Choroid plexus epithelial cell (primary cell): ENCODE results near the gene ANTKMT.

ENCODE experiments used
- DNase-seq: peaks from one replicate; pipeline ENCODE4 v3.0.0-alpha.2; 2010; ENCODE audit warnings: low read depth
- H3K4me3 ChIP-seq: 2 replicates; pipeline ENCODE4 v1.5.1; 2011; ENCODE audit warnings: low read depth, mild to moderate bottlenecking, control low read depth, low read length, moderate library complexity
- TF ChIP-seq, protein P1 (sequence below): conservative IDR thresholded peaks from 2 replicates; pipeline ENCODE4 v1.5.1; 2011; ENCODE audit warnings: low read depth, mild to moderate bottlenecking, control low read depth, inconsistent platforms, low read length, moderate library complexity

Gene ANTKMT

DNA sequence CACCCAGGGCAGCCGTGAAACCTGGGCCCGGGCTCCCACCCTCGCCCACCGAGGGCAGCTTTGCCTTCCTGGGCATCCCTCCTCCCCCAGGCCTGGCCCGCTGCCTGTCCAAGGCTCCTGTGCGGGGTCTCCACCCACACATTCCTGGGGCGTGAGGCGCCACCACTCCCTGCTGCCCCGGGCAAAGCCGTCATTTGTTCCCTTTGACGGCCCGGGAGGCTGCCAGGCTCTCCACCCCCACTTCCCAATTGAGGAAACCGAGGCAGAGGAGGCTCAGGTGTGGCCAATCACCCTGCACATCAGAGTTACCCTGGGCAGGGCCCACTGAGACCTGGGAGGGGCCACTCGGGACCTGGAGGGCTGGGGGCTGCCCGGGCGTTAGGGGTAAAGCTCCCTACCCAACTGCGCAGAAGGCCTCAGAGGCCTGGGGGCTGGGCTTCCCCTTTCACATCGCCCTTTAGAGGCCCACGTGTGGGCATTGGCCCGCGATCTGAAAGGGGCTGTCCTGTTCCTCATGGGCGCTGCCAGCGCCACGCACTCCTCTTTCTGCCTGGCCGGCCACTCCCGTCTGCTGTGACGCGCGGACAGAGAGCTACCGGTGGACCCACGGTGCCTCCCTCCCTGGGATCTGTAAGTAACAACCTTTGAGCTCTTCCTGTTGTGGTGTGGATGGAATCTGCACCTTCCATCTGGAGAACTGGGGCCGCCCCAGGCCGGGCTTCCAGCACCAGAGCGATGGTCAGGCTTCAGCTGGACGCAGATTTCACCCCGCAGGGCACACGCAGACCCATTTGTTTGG lies 39.8 kb downstream of the ANTKMT start, which contains the start of gene MSLN:
MSLN (plus strand) TSS at position 190 of the 799 bp plus-strand sequence. CDS start 1,947 bp downstream, outside the sequence.
- DNase-seq: no peak
- TF ChIP-seq, protein P1, sequence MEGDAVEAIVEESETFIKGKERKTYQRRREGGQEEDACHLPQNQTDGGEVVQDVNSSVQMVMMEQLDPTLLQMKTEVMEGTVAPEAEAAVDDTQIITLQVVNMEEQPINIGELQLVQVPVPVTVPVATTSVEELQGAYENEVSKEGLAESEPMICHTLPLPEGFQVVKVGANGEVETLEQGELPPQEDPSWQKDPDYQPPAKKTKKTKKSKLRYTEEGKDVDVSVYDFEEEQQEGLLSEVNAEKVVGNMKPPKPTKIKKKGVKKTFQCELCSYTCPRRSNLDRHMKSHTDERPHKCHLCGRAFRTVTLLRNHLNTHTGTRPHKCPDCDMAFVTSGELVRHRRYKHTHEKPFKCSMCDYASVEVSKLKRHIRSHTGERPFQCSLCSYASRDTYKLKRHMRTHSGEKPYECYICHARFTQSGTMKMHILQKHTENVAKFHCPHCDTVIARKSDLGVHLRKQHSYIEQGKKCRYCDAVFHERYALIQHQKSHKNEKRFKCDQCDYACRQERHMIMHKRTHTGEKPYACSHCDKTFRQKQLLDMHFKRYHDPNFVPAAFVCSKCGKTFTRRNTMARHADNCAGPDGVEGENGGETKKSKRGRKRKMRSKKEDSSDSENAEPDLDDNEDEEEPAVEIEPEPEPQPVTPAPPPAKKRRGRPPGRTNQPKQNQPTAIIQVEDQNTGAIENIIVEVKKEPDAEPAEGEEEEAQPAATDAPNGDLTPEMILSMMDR: no peak
- no peak within 1 kb of the TSS for H3K4me3 ChIP-seq

DNA sequence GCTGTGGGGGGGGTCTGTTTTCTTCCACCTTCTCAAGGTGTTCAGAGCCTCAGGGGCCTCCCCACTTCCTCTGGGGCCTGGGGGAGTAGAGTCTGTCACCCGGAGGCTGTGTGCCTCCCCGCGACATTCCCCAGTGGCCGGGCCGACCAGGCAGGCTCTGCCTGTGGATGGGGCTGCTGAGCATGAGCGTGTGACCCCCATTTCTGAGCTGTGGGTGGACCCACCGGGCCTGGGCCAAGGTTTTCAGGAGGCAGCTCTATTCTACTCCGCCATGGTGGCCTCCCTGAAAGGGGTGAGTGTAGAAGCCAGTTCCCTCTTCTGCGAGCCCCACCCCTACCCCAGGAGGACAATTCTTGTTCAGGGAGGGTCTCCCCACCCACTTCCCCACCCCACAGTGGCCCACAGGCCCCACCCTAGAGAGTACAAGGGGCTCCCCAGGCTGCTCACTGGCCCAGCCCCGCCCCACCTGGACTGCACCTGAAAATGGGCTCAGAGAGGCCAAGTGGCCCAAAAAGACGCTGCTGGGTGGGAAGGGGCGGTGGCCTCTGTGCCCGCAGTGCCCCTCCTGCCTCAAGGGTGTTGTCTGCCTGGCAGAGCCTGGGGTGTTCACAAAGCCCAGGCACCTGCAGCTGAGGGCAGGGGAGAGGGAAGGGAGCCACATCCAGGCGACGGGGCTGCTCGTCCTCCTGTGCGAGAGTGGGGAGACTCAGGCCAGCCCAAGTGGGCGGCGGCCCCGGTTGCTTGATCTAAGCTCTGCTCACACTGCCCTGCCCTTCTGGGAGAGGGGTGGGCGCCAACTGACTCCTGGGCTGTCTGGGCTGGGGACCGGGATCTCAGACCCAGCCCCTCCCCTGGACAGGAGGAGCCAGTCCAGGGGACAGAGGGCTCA lies 40.9 kb downstream of the ANTKMT start:
- no peak for DNase-seq
- TF ChIP-seq, protein P1: no peak
- no peak overlapping the region for H3K4me3 ChIP-seq

DNA sequence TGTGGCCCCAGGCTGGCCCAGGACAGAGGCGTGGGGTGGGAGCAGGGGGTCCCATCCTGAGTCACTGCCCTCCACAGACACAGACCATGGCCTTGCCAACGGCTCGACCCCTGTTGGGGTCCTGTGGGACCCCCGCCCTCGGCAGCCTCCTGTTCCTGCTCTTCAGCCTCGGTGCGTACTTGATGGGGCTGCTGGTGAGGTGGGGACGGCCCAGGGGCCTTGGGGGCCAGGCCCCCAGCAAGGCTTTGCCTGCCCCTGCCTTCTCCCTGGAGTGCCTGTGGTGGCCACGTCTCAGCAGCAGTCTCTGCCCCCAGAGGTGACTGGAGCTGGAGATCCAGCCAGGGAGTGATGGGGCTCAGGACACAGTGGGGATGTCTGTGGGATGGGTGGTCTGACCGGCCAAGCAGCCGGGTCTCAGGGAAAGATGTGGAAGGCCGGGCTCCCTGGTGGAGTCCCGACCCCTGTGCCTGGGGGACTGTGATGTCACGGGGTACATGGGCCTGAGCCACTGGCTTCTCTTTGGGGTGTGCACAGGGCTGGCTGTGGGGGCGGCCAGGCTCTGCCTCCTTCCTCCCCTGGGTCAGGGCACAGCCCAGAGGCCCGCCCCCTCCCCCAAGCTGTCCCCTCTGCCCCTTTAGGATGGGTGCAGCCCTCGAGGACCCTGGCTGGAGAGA lies 41.8 kb downstream of the ANTKMT start:
- H3K4me3 ChIP-seq: no peak overlapping the region
- no peak for DNase-seq
- TF ChIP-seq, protein P1: no peak

DNA sequence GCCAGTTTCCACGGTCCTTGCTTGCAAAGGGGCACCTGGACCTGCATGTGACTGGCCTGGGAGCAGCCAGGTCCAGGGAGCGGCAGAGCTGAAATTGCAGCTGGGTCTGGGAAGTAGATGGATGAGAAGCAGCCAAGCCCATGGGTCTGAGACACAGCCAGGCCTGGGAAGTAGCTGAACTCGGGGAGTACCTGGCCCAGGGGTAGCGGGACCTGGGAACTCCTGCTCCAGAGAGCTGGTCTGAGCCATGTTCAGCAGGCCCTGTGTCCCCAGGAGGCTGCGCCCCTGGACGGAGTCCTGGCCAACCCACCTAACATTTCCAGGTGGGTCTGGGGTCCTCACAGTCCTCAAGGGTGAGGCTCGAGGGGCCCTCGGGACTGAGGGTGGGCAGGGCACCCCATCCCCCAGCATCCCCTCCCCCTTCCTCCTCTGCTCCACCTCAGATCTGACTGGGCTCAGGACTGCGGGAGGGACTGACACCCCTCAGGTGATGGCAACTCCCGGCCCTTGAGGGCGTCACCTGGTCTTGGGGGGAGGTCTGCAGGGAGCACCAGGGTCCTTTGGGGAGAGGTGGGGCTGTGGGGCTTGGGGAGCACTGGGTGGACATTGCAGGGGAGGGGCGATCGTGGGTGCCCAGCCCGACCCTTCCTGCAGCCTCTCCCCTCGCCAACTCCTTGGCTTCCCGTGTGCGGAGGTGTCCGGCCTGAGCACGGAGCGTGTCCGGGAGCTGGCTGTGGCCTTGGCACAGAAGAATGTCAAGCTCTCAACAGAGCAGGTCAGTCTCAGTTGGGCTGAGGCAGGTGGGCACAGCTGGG lies 42.6 kb downstream of the ANTKMT start:
- TF ChIP-seq, protein P1: no peak

DNA sequence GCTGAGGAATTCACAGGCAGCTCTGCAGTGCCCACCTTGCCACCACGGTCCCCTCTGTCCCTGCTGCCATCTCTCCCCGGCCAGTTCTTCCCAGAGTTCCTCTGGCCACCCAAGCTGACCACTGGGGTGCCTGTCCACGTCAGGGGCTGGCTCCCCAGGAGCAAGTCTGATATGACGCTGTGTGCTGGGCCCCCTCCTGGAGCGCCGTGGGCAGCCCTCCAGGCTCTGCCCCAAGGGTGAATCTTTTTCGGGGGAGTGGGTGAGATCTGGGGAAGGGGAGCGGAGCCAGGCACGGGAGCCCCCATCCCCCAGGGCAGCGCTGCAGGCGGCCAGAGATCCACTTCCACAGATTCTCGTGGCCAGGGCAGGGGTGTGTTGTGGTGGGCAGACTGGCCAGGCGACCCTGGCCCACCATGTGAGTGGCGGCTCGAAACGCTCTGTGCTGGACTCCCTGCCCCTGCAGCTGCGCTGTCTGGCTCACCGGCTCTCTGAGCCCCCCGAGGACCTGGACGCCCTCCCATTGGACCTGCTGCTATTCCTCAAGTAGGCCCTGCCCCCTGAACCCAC lies 43.3 kb downstream of the ANTKMT start:
- no peak overlapping the region for H3K4me3 ChIP-seq
- TF ChIP-seq, protein P1: no peak
- DNase-seq: no peak

More for the DNA sequence above, 42.6 kb downstream of the ANTKMT start:
- no peak for DNase-seq
- H3K4me3 ChIP-seq: no peak overlapping the region
